Epithelial cell of esophagus (primary cell): ENCODE data around the gene EML6.

ENCODE experiments used
- DNase-seq: peaks from one replicate; pipeline ENCODE4 v3.0.0; 2010; ENCODE audit warnings: low read depth
- H3K4me3 ChIP-seq: 2 replicates; pipeline ENCODE4 v1.5.1; 2011; ENCODE audit warnings: mild to moderate bottlenecking, low read length, control low read depth
- CTCF ChIP-seq: IDR thresholded peaks from 2 replicates; pipeline ENCODE4 v1.5.1; 2011; ENCODE audit warnings: low read depth, mild to moderate bottlenecking, low read length, control low read depth, inconsistent platforms; ENCODE audit not compliant: insufficient read depth; ENCODE audit errors: missing control alignments

Gene EML6

GRCh38 chr2:54706622-54707021 is 16.8 kb upstream of the EML6 start:
- no peak for TF ChIP-seq CTCF
- no peak for DNase-seq
- no peak overlapping the region for H3K4me3 ChIP-seq

- DNase-seq, result peak; percentile 36
- peak overlapping the region; percentile 43 for H3K4me3 ChIP-seq
- TF ChIP-seq CTCF, result no peak
Observed at GRCh38 chr2:54708584-54709335, 14.7 kb upstream of the EML6 start.

- peak overlapping the region; percentile 43 for H3K4me3 ChIP-seq
- peak; percentile 26 for DNase-seq
- TF ChIP-seq CTCF, result no peak
Observed at GRCh38 chr2:54709336-54709809, 14.1 kb upstream of the EML6 start.

GRCh38 chr2:54710216-54710615 is 13.2 kb upstream of the EML6 start:
- TF ChIP-seq CTCF, result no peak
- no peak overlapping the region for H3K4me3 ChIP-seq
- DNase-seq, result no peak

- DNase-seq, result no peak
- no peak overlapping the region for H3K4me3 ChIP-seq
- no peak for TF ChIP-seq CTCF
Observed at GRCh38 chr2:54712516-54712915, 10.9 kb upstream of the EML6 start.

GRCh38 chr2:54714996-54715395 is 8.5 kb upstream of the EML6 start:
- DNase-seq, result no peak
- H3K4me3 ChIP-seq, result no peak overlapping the region
- no peak for TF ChIP-seq CTCF

GRCh38 chr2:54716375-54716774 is 7.1 kb upstream of the EML6 start:
- DNase-seq, result no peak
- TF ChIP-seq CTCF, result no peak
- H3K4me3 ChIP-seq, result no peak overlapping the region
